Fibroblast of pulmonary artery (primary cell): Measurements from ENCODE around the gene BSDC1.
A peak's percentile ranks its signal among the peaks of the same experiment; 100 is the strongest.

ENCODE experiments used
- DNase-seq: peaks from one replicate; pipeline ENCODE4 v3.0.0-alpha.2; 2010; ENCODE audit warnings: low read depth
- H3K4me3 ChIP-seq: replicated peaks from 2 replicates; pipeline ENCODE4 v1.5.1; 2011; ENCODE audit warnings: low read depth, mild to moderate bottlenecking, control low read depth, low read length, moderate library complexity
- CTCF ChIP-seq: IDR thresholded peaks from 2 replicates; pipeline ENCODE4 v1.5.1; 2011; ENCODE audit warnings: mild to moderate bottlenecking, control low read depth, low read length, inconsistent platforms; ENCODE audit errors: missing control alignments

BSDC1 gene

GRCh38 chr1:32393136-32393535 lies 1.1 kb downstream of the BSDC1 start:
- no peak for TF ChIP-seq CTCF
- peak; percentile 53 for DNase-seq
- peak overlapping the region; percentile 91 for H3K4me3 ChIP-seq

- peak; percentile 89 for DNase-seq
- TF ChIP-seq CTCF: no peak
- H3K4me3 ChIP-seq: peak overlapping the region; percentile 19
Measured at GRCh38 chr1:32392325-32392724, 1.9 kb downstream of the BSDC1 start.

GRCh38 chr1:32390904-32391870 lies 3.1 kb downstream of the BSDC1 start:
- peak; percentile 38 for DNase-seq
- no peak overlapping the region for H3K4me3 ChIP-seq
- no peak for TF ChIP-seq CTCF

GRCh38 chr1:32388641-32389040 lies 5.6 kb downstream of the BSDC1 start:
- no peak for TF ChIP-seq CTCF
- DNase-seq: peak; percentile 43
- H3K4me3 ChIP-seq: no peak overlapping the region

GRCh38 chr1:32386676-32387392 lies 7.4 kb downstream of the BSDC1 start:
- no peak for DNase-seq
- H3K4me3 ChIP-seq: no peak overlapping the region

GRCh38 chr1:32380057-32380456 lies 14.2 kb downstream of the BSDC1 start:
- DNase-seq: no peak
- no peak overlapping the region for H3K4me3 ChIP-seq
- no peak for TF ChIP-seq CTCF

More at GRCh38 chr1:32386676-32387392, 7.4 kb downstream of the BSDC1 start:
- TF ChIP-seq CTCF: no peak
